PC-9 (cell line): ENCODE results near the gene NINL. TPM values are rescaled to one million over a fixed set of nuclear protein-coding genes. Genes with fewer than 3 reads are reported as not detected.

Experiments
- BruUV-seq: library from RNA; stranded (reverse); fragments of 400-500 nt; replicated peaks from 2 replicates; lab custom pipeline; 2021; lab: Mats Ljungman, UMichigan
- CTCF ChIA-PET: fragments of 300-600 bp; sonication (Branson Sonifier 250); formaldehyde crosslinking; loops from one replicate; lab custom pipeline; 2022; ENCODE audit warnings: antibody characterized with exemption; lab: Charles Lee
- POLR2A ChIA-PET: fragments of 300-600 bp; sonication (Branson Sonifier 250); formaldehyde crosslinking; loops from one replicate; lab custom pipeline; 2022; ENCODE audit warnings: antibody characterized with exemption; ENCODE audit not compliant: unreplicated experiment; lab: Charles Lee
- DNase-seq, 2 experiments: peaks; one replicate each; pipeline versions ENCODE4 v3.0.0 to v3.0.0-alpha.2; 2015 to 2022; ENCODE audit warnings: mixed read lengths in 1 of 2
- H2AFZ ChIP-seq: fragments of 200-600 bp; sonication (generic); 2 replicates; pipeline ENCODE4 v1.8.1; 2017; ENCODE audit warnings: antibody characterized with exemption
- H3F3A ChIP-seq: fragments of 200-600 bp; sonication (generic); 2 replicates; pipeline ENCODE4 v1.8.1; 2017; ENCODE audit warnings: antibody characterized with exemption, mild to moderate bottlenecking, low read depth; ENCODE audit not compliant: insufficient read depth
- H3K27ac ChIP-seq: fragments of 200-600 bp; sonication (generic); 2 replicates; pipeline ENCODE4 v1.6.1; 2016; ENCODE audit warnings: mixed run types
- H3K27me3 ChIP-seq: fragments of 200-600 bp; sonication (generic); 2 replicates; pipeline ENCODE4 v1.6.1; 2016; ENCODE audit warnings: low read depth, mixed run types; ENCODE audit not compliant: insufficient read depth
- H3K36me3 ChIP-seq: fragments of 200-600 bp; sonication (generic); 2 replicates; pipeline ENCODE4 v1.6.1; 2016; ENCODE audit warnings: low read depth, mixed run types
- H3K4me1 ChIP-seq: fragments of 200-600 bp; sonication (generic); replicated peaks from 2 replicates; pipeline ENCODE4 v1.6.1; 2016; ENCODE audit warnings: mixed run types; ENCODE audit not compliant: insufficient read depth
- H3K4me2 ChIP-seq: fragments of 200-600 bp; sonication (generic); 2 replicates; pipeline ENCODE4 v1.6.1; 2017; ENCODE audit warnings: mixed run types
- H3K4me3 ChIP-seq: fragments of 200-600 bp; sonication (generic); 2 replicates; pipeline ENCODE4 v1.6.1; 2016; ENCODE audit warnings: mixed run types
- H3K79me2 ChIP-seq: fragments of 200-600 bp; sonication (generic); 2 replicates; pipeline ENCODE4 v1.6.1; 2017; ENCODE audit warnings: low read depth, mixed run types
- H3K9me2 ChIP-seq: fragments of 200-600 bp; sonication (generic); 2 replicates; pipeline ENCODE4 v1.8.1; 2017; ENCODE audit warnings: mild to moderate bottlenecking; ENCODE audit not compliant: insufficient read depth
- H3K9me3 ChIP-seq: fragments of 200-600 bp; sonication (generic); 2 replicates; pipeline ENCODE4 v1.8.1; 2016; ENCODE audit warnings: low read depth; ENCODE audit not compliant: insufficient read depth
- H4K20me1 ChIP-seq: fragments of 200-600 bp; sonication (generic); 2 replicates; pipeline ENCODE4 v1.8.1; 2017; ENCODE audit not compliant: insufficient read depth
- CTCF ChIP-seq: fragments of 200-600 bp; sonication (generic); conservative IDR thresholded peaks from 2 replicates; pipeline ENCODE4 v1.6.1; 2017; ENCODE audit warnings: mixed run types, antibody characterized with exemption, mild to moderate bottlenecking, moderate library complexity
- EZH2 ChIP-seq: fragments of 200-600 bp; sonication (generic); IDR thresholded peaks from 2 replicates; pipeline ENCODE4 v1.8.0; 2017; ENCODE audit warnings: antibody characterized with exemption, low read depth
- intact Hi-C: fragments of 100-400 bp; cut with micrococcal nuclease; formaldehyde crosslinking; loops from one replicate; pipeline ENCODE4 v1.10.0; 2022; ENCODE audit not compliant: unreplicated experiment
- total RNA-seq: library from RNA; stranded (reverse); gene quantifications from 2 replicates; pipeline ENCODE4 v1.2.3, GENCODE V29; 2021

The NINL gene
- total RNA-seq, 1 experiment from 2014 or later = 19.6 TPM

GRCh38 chr20:25499855-25500434, 85.4 kb downstream of the NINL start:
- no peaks in the 10 kb centered on the region for H3K36me3 ChIP-seq
- peaks cover 13% of the 10 kb centered on the region for H3K4me1 ChIP-seq
- H3F3A ChIP-seq = peaks cover 5% of the 10 kb centered on the region; the same call in 1 of the 2 replicates
- no peak overlapping the region for H3K27ac ChIP-seq
- H3K4me2 ChIP-seq = no peak overlapping the region
- no peaks in the 10 kb centered on the region for H3K79me2 ChIP-seq
- no peaks in the 10 kb centered on the region for H3K9me3 ChIP-seq
- no TSS peak for BruUV-seq
- DNase-seq = no peak
- peaks cover 3% of the 10 kb centered on the region; the same call in 1 of the 2 replicates for H4K20me1 ChIP-seq
- H3K4me3 ChIP-seq = no peak overlapping the region
- ChIA-PET CTCF (no interaction called here), POLR2A (no interaction called here)
- H3K27me3 ChIP-seq = no peaks in the 10 kb centered on the region
- no peak for TF ChIP-seq CTCF
- TF ChIP-seq EZH2 = no peak
- no peaks in the 10 kb centered on the region for H3K9me2 ChIP-seq
- H2AFZ ChIP-seq = no peak overlapping the region
- intact Hi-C loops = loop anchor here (10.0 kb wide), 2 partner anchors 85 to 125 kb away; partner anchors contain the start of genes NANP and NINL

GRCh38 chr20:25499031-25499430, 86.3 kb downstream of the NINL start:
- Histone ChIP-seq H3K4me1 (peaks cover 13% of the 10 kb centered on the region), H3K79me2 (no peaks in the 10 kb centered on the region), H3K36me3 (no peaks in the 10 kb centered on the region), H3K4me3 (no peak overlapping the region), H3K27me3 (no peaks in the 10 kb centered on the region), H3K4me2 (no peak overlapping the region), H2AFZ (no peak overlapping the region), H4K20me1 (peaks cover 3% of the 10 kb centered on the region; the same call in 1 of the 2 replicates), H3F3A (peaks cover 5% of the 10 kb centered on the region; the same call in 1 of the 2 replicates), H3K27ac (no peak overlapping the region), H3K9me3 (no peaks in the 10 kb centered on the region), H3K9me2 (no peaks in the 10 kb centered on the region)
- intact Hi-C loops = loop anchor here (10.0 kb wide), 2 partner anchors 86 to 126 kb away; partner anchors contain the start of genes NANP and NINL
- ChIA-PET CTCF (no interaction called here), POLR2A (no interaction called here)
- TF ChIP-seq EZH2 (no peak), CTCF (no peak)
- BruUV-seq = no TSS peak
- DNase-seq = no peak

- Histone ChIP-seq H3K4me1 (peaks cover 13% of the 10 kb centered on the region), H3K4me3 (no peak overlapping the region), H3K36me3 (no peaks in the 10 kb centered on the region), H3F3A (peaks cover 5% of the 10 kb centered on the region; the same call in 1 of the 2 replicates), H3K27ac (no peak overlapping the region), H3K4me2 (no peak overlapping the region), H3K79me2 (no peaks in the 10 kb centered on the region), H3K27me3 (no peaks in the 10 kb centered on the region), H2AFZ (no peak overlapping the region), H3K9me3 (no peaks in the 10 kb centered on the region), H3K9me2 (no peaks in the 10 kb centered on the region), H4K20me1 (peaks cover 3% of the 10 kb centered on the region; the same call in 1 of the 2 replicates)
- BruUV-seq = no TSS peak
- no peak for DNase-seq
- intact Hi-C loops = loop anchor here (10.0 kb wide), 2 partner anchors 87 to 127 kb away; partner anchors contain the start of genes NANP and NINL
- ChIA-PET CTCF (no interaction called here), POLR2A (no interaction called here)
- no peak for TF ChIP-seq EZH2
- no peak for TF ChIP-seq CTCF
These were observed 87.1 kb downstream of the NINL start for GRCh38 chr20:25498280-25498606.
